ENCODE data around the gene SMDT1. TPM values are rescaled to one million over a fixed set of nuclear protein-coding genes. Genes with fewer than 3 reads are reported as not detected.
"Not testable (repeated sequence)": the region's sequence is repeated elsewhere in the genome, so short reads cannot be mapped to it uniquely, and the experiment has no call there.

The SMDT1 gene
- total RNA-seq, 1 donor from 2014 or later: 16.3 TPM

GRCh38 chr22:42067671-42068251, 11.7 kb upstream of the SMDT1 start:
- TF ChIP-seq CTCF (IDR thresholded peaks at IDR 0.05; ENCODE audit: insufficient read depth, low read length, poor library complexity, severe bottlenecking): no peak
- no peak overlapping the region for H3K4me3 ChIP-seq (ENCODE audit: low read depth, low read length)
- H3K36me3 ChIP-seq (ENCODE audit: control insufficient read depth, insufficient read depth, low read length): no peaks in the 10 kb centered on the region
- no peak for DNase-seq (ENCODE audit: low read depth)
- no peaks in the 10 kb centered on the region for H3K27me3 ChIP-seq (ENCODE audit: control insufficient read depth, insufficient read depth, low read length)

GRCh38 chr22:42068291-42068690, 11.2 kb upstream of the SMDT1 start:
- Histone ChIP-seq H3K4me3 (ENCODE audit: low read depth, low read length) (no peak overlapping the region), H3K27me3 (ENCODE audit: control insufficient read depth, insufficient read depth, low read length) (no peaks in the 10 kb centered on the region), H3K36me3 (ENCODE audit: control insufficient read depth, insufficient read depth, low read length) (no peaks in the 10 kb centered on the region)
- no peak for DNase-seq (ENCODE audit: low read depth)
- no peak for TF ChIP-seq CTCF (IDR thresholded peaks at IDR 0.05; ENCODE audit: insufficient read depth, low read length, poor library complexity, severe bottlenecking)

GRCh38 chr22:42069801-42070516, 9.5 kb upstream of the SMDT1 start:
- no peaks in the 10 kb centered on the region for H3K27me3 ChIP-seq (ENCODE audit: control insufficient read depth, insufficient read depth, low read length)
- no peaks in the 10 kb centered on the region for H3K36me3 ChIP-seq (ENCODE audit: control insufficient read depth, insufficient read depth, low read length)
- TF ChIP-seq CTCF (IDR thresholded peaks at IDR 0.05; ENCODE audit: insufficient read depth, low read length, poor library complexity, severe bottlenecking): no peak
- peak overlapping the region; percentile 43 for H3K4me3 ChIP-seq (ENCODE audit: low read depth, low read length)
- DNase-seq (ENCODE audit: low read depth): no peak

GRCh38 chr22:42070517-42071422, 8.7 kb upstream of the SMDT1 start, which contains the start of gene NAGA:
TSS of gene NAGA (minus strand) at chr22:42070812. CDS start at chr22:42070297, 515 bp downstream.
- TF ChIP-seq CTCF (IDR thresholded peaks at IDR 0.05; ENCODE audit: insufficient read depth, low read length, poor library complexity, severe bottlenecking): no peak
- H3K27me3 ChIP-seq (ENCODE audit: control insufficient read depth, insufficient read depth, low read length): no peaks in the 10 kb centered on the region
- peak; percentile 91 for DNase-seq (ENCODE audit: low read depth)
- no peaks in the 10 kb centered on the region for H3K36me3 ChIP-seq (ENCODE audit: control insufficient read depth, insufficient read depth, low read length)
- H3K4me3 ChIP-seq (ENCODE audit: low read depth, low read length): peak within 1 kb of the TSS; percentile 43

- not testable (repeated sequence) for H3K4me3 ChIP-seq (ENCODE audit: low read depth, low read length); H3K27me3 ChIP-seq (ENCODE audit: control insufficient read depth, insufficient read depth, low read length); H3K36me3 ChIP-seq (ENCODE audit: control insufficient read depth, insufficient read depth, low read length); DNase-seq (ENCODE audit: low read depth)
Measured at GRCh38 chr22:42071508-42071907, 8.0 kb upstream of the SMDT1 start.
